Fibroblast of skin of scalp (primary cell): ENCODE results near the gene SEMA4D.
A peak's percentile ranks its signal among the peaks of the same experiment; 100 is the strongest.
"Not testable (repeated sequence)": the region's sequence is repeated elsewhere in the genome, so short reads cannot be mapped to it uniquely, and the experiment has no call there.

Experiments used
- DNase-seq: peaks from one replicate; pipeline ENCODE4 v3.0.0-alpha.2; 2013

The SEMA4D gene

DNA sequence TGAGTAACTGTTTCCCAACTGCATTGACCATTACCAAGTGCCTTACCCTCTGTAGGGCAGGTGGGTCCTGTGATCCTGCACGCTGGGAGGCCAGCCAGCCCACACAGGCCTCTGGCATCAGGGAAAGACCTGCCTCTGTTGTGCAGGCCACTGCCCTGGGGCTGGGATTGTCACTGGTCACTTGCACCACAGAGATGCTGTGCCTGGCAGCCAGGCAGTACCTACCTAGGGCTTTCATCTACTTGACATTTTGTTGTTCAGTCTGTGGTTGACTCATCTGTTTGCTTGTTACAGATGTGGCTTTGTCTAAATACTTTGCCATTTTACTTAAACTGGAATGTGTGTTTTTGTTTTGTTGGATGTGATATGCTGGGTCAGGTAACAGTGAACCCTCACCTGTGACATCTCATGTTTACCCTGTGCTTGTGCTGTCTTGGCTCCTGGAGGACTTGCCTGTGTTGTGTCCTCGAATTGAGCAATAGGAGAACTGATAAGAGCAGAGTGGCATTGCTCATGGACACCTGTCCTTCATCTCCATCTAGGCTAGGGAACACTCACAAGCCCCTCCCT, 146.8 kb downstream of the SEMA4D start:
- DNase-seq = no peak

DNA sequence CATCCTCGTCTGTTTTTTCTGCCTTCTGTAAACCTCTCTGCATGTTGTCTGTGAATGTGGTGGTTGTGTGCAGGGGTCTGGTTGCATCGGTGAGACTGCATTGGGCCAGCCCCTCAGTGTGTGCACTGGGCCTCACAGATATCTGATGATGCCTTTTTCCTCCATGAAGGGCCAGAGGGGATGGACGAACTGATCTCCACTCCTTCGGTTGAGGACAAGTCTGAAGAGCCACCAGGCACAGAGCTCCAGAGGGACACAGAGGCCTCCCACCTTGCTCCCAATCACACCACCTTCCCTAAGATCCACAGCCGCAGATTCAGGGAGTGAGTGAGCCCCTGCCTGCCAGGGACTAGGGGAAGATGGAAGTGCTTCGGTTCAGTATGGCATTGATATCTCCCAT, 148.3 kb downstream of the SEMA4D start:
- no peak for DNase-seq

DNA sequence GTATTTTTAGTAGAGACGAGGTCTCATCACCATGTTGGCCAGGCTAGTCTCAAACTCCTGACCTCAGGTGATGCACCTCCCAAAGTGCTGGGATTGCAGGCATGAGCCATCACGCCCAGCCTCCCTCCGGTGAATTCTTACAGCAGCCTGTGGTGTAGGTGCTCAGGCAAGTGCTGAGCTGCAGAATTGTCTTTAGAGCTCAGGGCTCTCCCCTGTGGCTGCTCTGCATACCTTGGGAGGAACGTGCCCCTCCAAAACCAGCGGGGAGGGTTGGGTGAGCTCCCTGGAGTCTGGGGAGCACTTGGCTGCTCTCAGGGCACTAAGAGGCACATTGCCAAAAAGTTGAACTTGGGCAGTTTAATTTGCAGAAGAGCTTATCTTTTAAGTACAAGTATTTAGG, 150.3 kb downstream of the SEMA4D start:
- no peak for DNase-seq

DNA sequence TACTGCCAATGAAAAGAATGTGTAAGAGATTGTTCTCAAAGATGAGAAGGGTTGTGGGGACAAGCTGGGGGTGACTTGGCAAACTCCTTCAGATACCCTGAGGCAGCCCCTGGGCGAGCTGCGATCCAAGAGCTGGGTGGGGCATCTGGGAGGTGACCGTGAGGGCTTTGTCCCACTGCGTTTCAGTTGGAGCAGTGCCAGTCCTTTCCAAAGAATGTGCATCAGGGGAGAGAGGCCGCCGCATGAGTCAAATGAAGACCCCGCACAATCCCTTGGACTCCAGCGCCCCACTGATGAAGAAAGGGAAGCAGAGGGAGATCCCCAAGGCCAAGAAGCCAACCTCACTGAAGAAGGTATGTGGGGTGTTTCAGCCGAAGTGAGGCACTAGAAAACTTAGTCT, 151.2 kb downstream of the SEMA4D start:
- no peak for DNase-seq

DNA sequence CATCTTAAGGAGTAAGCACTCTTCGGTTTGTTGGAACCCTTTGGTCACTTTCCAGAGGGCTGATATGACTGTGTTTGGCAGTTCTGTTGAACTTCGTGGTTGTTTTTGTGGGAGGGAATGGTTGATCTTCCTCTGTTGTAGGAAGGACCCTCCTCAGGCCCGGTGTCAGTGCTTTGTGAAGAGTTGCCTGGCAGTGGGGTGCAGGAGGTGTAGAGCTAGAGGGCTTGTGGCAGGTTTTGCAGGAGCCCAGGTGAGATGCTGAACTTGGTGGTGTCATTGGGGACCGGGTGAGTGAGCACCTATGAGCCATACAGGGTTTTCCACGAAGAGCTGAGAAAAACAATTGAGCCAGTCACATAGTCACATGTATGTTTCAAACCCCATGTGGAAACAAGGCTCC, 152.4 kb downstream of the SEMA4D start:
- DNase-seq = no peak

DNA sequence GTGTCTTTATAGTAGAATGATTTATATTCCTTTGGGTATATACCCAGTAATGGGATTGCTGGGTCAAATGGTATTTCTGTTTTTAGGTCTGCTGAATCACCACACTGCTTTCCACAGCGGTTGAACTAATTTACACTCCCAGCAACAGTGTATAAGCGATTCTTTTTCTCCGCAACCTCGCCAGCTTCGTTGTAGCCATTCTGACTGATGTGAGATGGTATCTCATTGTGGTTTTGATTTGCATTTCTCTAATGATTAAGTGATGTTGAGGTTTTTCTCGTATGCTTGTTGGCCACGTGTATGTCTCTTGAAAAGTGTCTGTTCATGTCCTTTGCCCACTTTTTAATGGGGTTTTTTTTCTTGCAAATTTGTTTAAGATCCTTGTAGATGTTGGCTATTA, 154.1 kb downstream of the SEMA4D start:
- DNase-seq = not testable (repeated sequence)

DNA sequence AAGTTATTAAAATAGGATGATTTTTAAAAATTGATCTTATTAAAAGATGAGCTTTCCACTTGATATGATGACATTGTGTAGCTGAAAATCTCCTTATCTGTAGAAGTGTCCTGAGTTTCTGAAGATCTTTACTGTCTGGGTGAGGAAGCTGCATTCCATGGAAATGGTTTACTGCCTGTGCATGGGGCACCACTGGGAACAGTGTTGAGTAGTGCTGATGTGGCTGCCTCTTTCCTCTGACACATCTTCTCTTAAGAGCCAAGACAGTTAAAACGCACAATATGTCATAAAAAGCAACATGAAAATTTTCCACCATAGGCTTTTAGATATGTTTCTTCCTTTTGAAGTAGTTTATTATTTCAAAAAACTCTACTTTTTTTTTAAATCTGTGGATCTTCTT, 155.0 kb downstream of the SEMA4D start:
- DNase-seq = no peak

DNA sequence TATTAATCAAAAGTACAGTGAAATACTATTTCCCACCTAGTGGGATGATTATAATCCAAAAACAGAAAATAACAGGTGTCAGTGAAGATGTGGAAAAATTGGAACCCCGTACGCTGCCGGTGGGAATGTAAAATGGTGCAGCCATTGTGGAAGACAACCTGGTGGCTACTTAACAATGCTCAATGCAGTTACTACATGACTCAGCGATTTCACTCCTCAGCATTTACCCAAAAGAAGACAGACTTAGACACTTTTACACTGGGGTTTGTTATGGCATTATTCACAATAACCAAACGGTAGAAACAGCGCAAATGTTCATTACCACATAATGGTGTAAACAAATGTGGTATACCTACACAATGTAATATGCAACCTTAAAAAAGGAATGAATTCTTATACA, 155.7 kb downstream of the SEMA4D start:
- no peak for DNase-seq

DNA sequence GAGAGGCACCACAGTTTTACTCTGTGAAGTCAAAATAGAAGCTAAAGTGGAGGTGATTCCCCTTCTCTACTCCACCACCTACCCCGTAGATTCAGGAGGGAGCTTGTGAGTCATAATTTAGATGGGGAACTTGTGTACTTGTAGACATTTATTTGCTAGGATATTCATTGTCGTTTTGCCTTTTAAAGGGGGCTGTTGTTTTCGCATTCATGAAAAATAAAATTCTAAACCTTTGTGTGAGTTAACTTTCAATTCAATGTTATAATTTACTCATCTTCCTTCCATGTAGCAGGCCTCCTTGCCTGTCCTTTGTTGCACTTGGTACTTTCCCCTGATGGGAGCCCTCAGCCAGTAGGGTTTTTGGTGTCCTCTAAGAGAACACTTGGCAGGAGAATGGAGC, 157.6 kb downstream of the SEMA4D start:
- DNase-seq = no peak

DNA sequence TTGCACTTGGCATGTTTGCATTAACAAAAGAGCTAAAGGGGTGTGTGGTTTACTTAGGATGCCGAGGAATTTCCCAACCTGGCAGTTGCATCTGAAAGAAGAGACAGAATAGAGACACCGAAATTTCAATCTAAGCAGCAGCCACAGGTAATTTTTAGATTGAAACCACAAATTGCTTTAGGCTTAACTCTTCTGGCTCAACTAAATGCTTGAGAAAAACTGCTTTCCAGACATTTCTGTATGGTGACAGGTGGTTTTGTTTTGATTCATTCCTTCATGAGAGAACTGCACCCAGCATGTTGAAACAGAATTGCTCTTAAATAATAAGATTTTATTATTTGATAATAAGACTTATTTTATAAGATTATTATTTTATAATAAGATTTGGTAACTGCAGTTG, 158.1 kb downstream of the SEMA4D start:
- no peak for DNase-seq

DNA sequence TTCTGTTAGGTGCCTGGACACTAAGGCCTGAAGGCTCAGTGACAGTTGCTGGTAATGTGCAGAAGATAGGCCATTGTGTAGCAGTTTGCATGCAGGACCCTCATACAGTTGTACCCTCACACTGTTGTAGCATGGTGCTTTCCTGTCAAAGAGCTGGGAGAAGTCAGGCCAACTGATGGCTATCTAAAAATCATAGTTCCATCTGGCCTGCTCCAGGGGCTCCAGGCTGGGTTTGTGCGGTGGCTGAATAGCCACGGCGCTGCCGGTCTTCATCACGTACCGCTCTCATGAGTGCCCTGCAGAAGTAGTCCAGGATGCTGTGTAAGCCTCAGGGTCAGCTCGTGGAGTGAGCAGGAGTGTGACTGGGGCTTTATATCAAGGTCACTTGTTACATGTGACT, 167.4 kb downstream of the SEMA4D start:
- no peak for DNase-seq

DNA sequence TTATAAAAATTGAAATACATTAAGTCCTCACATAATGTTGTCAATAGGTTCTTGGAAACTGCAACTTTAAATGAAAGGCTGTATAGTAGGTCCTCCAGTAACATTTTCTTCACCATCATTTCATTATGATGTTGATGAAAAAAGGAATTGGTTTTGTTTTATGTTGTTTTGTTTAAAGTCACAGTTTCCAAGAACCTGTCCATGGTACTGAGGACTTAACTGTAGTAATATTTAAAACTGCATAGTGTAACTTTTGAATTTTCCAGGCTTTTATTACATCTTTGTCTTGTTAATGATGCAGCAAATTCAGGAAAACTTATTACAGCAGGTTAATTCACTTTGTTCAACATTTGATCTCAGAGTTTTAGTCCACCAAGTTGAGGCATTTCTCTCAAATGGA, 168.0 kb downstream of the SEMA4D start:
- no peak for DNase-seq

DNA sequence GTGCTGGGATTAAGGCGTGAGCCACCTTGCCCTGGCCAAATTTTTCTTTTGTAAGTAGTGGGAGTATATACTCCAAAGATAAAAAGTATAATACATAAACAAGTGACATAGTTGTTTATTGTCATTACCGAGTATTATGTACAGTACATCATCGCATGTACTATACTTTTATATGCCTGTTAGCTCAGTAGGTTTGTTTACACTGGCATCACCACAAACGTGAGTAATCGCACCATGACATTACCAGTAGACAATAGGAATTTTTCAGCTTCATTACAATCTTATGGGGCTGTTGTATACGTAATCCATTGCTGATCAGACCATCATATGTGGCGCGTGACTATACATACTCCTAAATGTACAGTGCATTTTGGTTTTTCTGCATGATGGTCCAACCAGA, 169.8 kb downstream of the SEMA4D start:
- DNase-seq = no peak

DNA sequence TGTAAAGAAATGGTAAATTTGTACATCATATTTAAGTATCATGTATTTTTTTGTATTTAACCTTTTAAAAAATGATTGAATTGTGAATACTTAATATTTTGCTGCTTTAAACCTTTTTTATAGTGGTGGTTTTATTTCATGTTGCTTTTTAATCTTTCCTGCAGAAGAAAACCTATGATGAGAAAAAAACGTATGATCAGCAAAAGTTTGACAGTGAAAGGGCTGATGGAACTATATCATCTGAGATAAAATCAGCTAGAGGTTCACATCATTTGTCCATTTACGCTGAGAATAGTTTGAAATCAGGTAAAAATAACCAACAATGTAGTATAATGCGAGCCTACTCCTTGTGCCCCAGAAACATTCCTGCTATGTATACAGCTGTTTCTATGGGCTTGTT, 172.2 kb downstream of the SEMA4D start:
- DNase-seq = no peak

DNA sequence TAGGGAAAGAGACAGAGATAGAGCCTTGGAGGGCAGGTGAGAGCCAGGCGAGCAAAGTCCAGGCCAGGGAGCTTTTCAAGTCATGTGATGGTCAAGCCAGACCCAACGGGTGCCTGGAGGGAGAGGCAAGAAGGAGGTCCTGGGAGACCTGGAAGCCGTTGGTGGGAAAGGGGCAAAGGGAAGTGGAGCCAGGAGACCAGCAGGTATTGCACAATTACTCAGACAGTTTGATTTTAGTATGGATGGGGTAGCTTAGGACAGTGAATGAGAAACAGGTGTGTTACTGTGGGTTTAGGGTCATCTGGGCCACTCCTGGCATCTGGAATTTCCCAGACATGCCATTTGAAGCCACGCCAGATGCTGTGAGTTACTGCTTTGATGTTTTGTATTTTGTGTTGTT, 174.5 kb downstream of the SEMA4D start:
- no peak for DNase-seq

DNA sequence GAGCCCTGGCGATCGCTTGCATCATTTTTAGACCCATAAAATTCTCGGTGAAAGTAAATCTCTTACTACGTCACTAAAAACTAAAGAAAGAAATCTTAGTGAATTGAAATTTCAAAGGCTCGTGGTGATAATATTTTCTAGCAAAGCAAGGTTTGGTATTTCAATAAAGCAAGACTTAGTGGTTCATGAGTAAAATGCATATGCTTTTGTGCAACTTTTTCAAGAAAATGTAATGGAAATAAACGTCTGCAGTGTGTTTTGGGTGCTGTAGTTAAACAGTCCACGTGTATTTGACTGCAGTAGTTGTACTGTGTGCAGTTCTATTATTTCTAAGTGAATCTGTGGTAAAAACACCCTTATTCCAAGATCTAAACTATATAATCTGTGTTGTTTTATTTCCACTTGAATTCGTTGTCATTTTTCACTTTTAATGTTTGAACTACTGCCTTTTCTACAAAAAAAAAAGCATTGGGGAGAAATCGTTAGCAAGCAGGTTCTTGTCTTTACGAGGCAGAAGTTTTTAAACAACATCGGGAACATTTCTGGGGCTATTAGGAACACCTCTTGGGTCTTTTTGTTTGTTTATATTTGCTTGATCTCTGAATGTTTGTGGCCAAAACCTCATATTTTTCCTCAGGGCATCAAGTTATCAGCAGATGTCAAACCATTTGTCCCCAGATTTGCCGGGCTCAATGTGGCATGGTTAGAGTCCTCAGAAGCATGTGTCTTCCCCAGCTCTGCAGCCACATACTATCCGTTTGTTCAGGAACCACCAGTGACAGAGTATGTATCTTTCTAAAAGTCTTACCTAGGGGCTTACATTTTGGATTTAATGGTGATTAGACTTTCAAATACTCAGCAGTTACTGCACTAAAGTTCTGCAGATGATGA, 178.7 kb downstream of the SEMA4D start:
- peak; percentile 1 for DNase-seq

DNA sequence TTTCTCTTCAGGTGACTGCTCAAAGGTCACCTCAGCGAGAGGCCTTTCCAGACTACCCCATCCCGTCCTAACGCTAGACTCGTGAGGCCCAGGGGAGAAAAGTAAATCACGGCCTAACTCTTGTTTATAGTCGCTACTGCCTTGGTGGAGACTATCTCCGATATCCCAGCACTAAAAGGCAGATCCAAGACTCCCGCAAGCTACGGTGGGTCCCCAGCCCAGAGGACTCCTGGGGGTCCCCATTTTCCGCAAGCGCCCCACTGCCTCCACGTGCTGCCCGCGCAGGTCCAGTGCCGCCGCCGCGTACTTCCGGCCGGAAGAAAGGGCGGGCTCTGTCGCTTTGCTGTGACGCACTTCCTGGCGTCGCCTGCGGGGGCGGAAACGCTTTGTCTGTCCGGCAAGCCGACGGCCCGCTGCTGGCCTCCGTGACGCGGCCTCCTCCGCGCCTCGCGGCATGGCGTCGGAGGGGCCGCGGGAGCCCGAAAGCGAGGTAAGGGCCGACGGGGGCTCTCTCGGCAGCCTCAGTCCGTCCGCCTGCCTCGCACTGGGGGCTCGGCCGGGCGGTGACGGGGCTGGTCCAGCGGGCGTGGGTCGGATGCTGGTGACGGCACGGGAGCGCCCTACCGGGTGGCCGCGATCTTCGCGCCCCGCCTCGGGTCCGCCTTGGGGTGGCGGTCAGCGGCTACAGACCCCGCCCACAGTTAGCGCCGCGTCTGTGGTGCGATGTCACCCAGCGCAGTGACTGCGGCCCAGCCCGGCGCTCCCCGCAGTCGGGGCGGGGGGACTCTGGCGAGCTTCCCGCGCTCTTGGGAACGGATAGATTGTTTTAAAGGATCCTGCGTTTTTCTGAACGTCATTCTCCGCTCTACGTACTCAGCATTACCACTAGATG, 179.5 kb downstream of the SEMA4D start, which contains the start of gene SECISBP2:
TSS of gene SECISBP2 (plus strand) at position 378 of the 892 bp plus-strand sequence. CDS start at position 455, 77 bp downstream.
- peak; percentile 99 for DNase-seq

DNA sequence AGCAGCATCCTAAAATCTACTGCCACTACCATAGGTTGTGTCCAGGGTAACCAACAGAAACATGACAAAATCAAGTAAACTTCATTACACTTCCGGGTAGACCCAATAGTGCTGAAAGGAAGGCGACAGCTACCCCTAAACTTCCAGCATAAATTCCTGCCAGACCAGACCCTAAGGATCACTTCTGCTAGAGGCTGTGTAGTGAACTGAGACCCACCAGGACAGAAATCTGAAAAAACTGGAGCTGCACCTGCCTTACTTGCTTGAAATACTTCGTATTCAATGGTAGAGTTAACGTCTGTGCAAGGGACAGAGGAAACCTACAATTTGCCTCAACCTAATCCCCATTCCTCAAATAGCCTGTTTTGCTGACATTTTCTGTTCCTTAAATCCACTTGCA, 180.6 kb downstream of the SEMA4D start:
- DNase-seq = no peak

DNA sequence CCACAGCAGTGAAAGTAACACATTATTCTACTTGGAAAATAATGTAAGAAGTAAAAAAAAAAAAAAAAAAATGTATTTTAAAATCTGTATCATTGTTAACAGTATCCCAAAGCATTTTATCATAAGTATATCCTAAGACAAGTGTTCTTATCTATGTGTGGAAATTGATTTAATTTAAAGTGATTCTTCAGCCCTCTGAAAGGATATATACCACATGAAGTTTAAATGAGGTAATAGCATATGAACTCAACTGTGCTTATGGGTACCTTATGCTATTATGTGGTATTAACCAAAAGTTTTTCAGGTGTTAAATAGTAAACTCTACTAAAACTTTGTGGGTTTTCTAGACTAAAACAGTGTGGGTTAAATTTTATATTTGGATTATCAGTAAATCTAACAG, 182.4 kb downstream of the SEMA4D start:
- no peak for DNase-seq

DNA sequence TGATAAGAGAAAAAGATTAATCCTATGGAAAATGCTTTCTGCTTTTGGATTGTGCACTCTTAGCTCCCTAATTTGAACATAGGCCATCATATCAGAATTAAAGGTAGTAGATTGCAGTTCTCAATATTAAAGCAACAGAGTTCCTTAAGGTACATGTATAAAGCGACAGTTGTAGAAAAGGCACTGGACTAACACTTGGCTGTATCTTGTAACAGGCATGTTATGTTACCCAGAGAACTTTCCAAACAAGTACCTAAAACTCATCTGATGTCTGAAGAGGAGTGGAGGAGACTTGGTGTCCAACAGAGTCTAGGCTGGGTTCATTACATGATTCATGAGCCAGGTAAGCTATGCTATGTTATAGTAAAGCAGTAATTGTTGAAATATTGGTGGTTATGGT, 183.0 kb downstream of the SEMA4D start:
- no peak for DNase-seq

DNA sequence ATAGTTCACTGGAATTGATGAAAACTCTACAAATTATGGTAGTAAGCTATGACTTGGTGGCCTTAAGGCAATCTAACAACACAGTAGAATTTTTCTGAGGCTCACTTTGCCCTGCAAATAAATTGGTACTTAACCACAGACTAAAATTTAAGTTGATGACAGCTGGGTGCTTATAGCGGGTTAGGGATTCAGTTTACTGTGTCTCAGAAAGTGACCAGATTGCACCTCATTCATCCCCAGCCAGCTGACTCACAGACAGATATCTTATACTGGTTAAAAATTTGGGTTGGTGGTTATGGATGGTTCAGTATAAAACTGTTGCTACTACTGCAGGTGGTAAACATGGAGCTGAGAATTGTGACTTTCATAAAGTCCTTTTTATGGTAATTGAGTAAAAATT, 184.1 kb downstream of the SEMA4D start:
- DNase-seq = peak; percentile 8

DNA sequence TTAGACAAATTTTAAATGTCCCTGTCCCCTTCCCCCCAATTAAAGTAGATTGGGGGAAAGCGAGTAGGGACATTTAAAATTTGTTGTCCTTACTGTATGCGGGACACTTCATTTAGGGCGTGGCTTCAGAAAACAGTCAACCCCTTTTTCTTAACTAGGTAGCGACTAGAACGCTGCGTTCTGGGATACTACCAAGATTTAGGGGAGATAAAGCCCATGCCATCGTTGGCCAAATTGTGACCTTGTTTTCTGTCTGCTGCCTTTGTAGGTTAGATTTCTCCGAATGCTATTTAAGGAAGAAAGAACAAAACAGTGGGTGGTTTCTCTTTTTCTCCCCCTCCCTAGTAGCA, 185.7 kb downstream of the SEMA4D start:
- peak; percentile 11 for DNase-seq
